MCF 10A (cell line): ENCODE measurements around the gene GGT7. TPM values are rescaled to one million over a fixed set of nuclear protein-coding genes. Genes with fewer than 3 reads are reported as not detected.
"Not testable (repeated sequence)": the region's sequence is repeated elsewhere in the genome, so short reads cannot be mapped to it uniquely, and the experiment has no call there.

Source experiments
- BruUV-seq: library from RNA; stranded (reverse); fragments of 400-500 nt; replicated peaks from 2 replicates; lab custom pipeline; 2021; lab: Mats Ljungman, UMichigan
- CTCF ChIA-PET: fragments of 300-600 bp; sonication (Branson Sonifier 250); formaldehyde crosslinking; extraction: SDS; loops from one replicate; lab custom pipeline; 2021; ENCODE audit warnings: antibody characterized with exemption, inconsistent platforms; lab: Yijun Ruan, JAX
- POLR2A ChIA-PET: fragments of 300-600, 350-650 bp; sonication (Branson Sonifier 250); formaldehyde crosslinking; extraction: SDS; loops from one replicate; lab custom pipeline; 2020; ENCODE audit warnings: antibody characterized with exemption, inconsistent platforms; lab: Yijun Ruan, JAX
- DNase-seq: peaks from one replicate; pipeline ENCODE4 v3.0.0-alpha.2; 2018; ENCODE audit not compliant: unreplicated experiment
- H3K27ac Mint-ChIP-seq: one replicate; pipeline ENCODE4 v1.8.0; 2022; ENCODE audit warnings: mild to moderate bottlenecking, low read depth, mixed read lengths; ENCODE audit not compliant: unreplicated experiment
- H3K27me3 Mint-ChIP-seq: one replicate; pipeline ENCODE4 v1.8.0; 2022; ENCODE audit warnings: mixed read lengths; ENCODE audit not compliant: insufficient read depth, unreplicated experiment
- H3K36me3 Mint-ChIP-seq: one replicate; pipeline ENCODE4 v1.8.0; 2022; ENCODE audit warnings: mild to moderate bottlenecking, moderate library complexity, mixed read lengths; ENCODE audit not compliant: insufficient read depth, unreplicated experiment
- H3K4me1 Mint-ChIP-seq: one replicate; pipeline ENCODE4 v1.8.0; 2022; ENCODE audit warnings: mixed read lengths; ENCODE audit not compliant: insufficient read depth, unreplicated experiment
- H3K4me3 Mint-ChIP-seq: one replicate; pipeline ENCODE4 v1.8.0; 2022; ENCODE audit warnings: mild to moderate bottlenecking, moderate library complexity, mixed read lengths; ENCODE audit not compliant: unreplicated experiment
- H3K9me3 Mint-ChIP-seq: one replicate; pipeline ENCODE4 v1.8.0; 2022; ENCODE audit warnings: mixed read lengths; ENCODE audit not compliant: unreplicated experiment
- CTCF ChIP-seq: fragments of 200-600 bp; IDR thresholded peaks from one replicate; pipeline ENCODE4 v1.8.0; 2022; ENCODE audit warnings: antibody characterized with exemption, mild to moderate bottlenecking; ENCODE audit not compliant: unreplicated experiment
- intact Hi-C: fragments of 100-400 bp; cut with micrococcal nuclease; formaldehyde crosslinking; loops from 2 replicates; pipeline ENCODE4 v1.14.1; 2022
- total RNA-seq: library from RNA; stranded (reverse); gene quantifications from 2 replicates; pipeline ENCODE4 v1.2.3, GENCODE V29; 2022

GGT7 gene
- total RNA-seq, 1 experiment from 2014 or later: 3.2 TPM

DNA sequence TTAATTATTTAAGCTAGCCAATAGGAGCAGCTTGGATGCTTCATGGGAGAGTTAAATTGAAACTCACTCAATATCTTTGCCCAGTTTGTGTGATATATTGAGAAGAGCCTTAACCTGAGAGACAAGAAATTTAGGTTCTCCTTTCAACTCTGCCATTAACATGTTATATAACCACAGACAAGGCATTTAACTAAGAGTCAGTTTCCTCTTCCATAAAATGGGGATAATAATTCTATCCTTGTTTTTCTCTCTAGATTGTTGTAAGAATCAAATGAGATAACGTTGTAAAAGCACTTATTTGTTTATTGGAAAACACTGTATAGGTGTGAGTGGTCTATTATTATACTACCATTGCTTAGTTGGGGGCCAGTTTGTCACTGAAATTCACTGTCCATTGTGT lies 11.6 kb upstream of the GGT7 start:
- TF ChIP-seq CTCF: no peak
- H3K36me3 Mint-ChIP-seq: peaks cover 19% of the 10 kb centered on the region
- no peak overlapping the region for H3K27ac Mint-ChIP-seq
- BruUV-seq: no TSS peak
- no peaks in the 10 kb centered on the region for H3K9me3 Mint-ChIP-seq
- CTCF ChIA-PET: interaction anchor here (0.6 to 1.3 kb wide), 3 partner anchors 10 to 216 kb away, joined by 3 to 5 read pairs (median 3); no protein-coding TSS in a partner anchor
- POLR2A ChIA-PET: interaction anchor here (1.3 to 2.2 kb wide), 2 partner anchors 12 to 23 kb away, joined by 4 to 8 read pairs; no protein-coding TSS in a partner anchor
- intact Hi-C loops: no loop called here
- no peak for DNase-seq
- H3K27me3 Mint-ChIP-seq: no peaks in the 10 kb centered on the region
- H3K4me3 Mint-ChIP-seq: no peak overlapping the region
- peaks cover 7% of the 10 kb centered on the region for H3K4me1 Mint-ChIP-seq

DNA sequence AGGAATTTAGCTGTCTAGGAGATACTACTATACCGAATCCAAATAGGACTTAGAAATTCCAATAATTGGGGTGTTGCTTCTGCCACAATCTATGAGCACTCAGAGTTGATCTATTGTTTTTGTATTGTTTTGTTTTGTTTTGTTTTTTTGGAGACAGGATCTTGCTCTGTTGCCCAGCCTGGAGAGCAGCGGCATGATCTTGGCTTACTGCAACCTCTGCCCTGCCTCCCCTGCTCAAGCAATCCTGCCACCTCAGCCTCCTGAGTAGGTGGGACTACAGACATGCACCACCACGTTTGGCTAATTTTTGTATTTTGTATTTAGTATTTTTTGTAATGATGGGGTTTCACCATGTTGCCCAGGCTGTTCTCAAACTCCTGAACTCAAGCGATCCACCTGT lies 11.2 kb upstream of the GGT7 start:
- peaks cover 11% of the 10 kb centered on the region for H3K4me1 Mint-ChIP-seq
- DNase-seq: no peak
- POLR2A ChIA-PET: interaction anchor here (0.5 to 2.2 kb wide), 4 partner anchors 13 to 60 kb away, joined by 3 to 8 read pairs (median 4); no protein-coding TSS in a partner anchor
- H3K27ac Mint-ChIP-seq: no peak overlapping the region
- no peak for TF ChIP-seq CTCF
- H3K36me3 Mint-ChIP-seq: peaks cover 18% of the 10 kb centered on the region
- intact Hi-C loops: no loop called here
- BruUV-seq: no TSS peak
- no peaks in the 10 kb centered on the region for H3K27me3 Mint-ChIP-seq
- H3K4me3 Mint-ChIP-seq: no peak overlapping the region
- no peaks in the 10 kb centered on the region for H3K9me3 Mint-ChIP-seq
- CTCF ChIA-PET: interaction anchor here (1.3 kb wide), 1 partner anchor 10 kb away, joined by 5 read pairs; no protein-coding TSS in a partner anchor

- no peaks in the 10 kb centered on the region for H3K9me3 Mint-ChIP-seq
- no TSS peak for BruUV-seq
- POLR2A ChIA-PET: interaction anchor here (0.5 to 2.2 kb wide), 5 partner anchors 13 to 73 kb away, joined by 3 to 8 read pairs (median 3); no protein-coding TSS in a partner anchor
- H3K4me1 Mint-ChIP-seq: peaks cover 12% of the 10 kb centered on the region
- no peak for DNase-seq
- CTCF ChIA-PET: interaction anchor here (1.0 to 1.6 kb wide), 2 partner anchors 9 to 51 kb away, joined by 4 to 7 read pairs; no protein-coding TSS in a partner anchor
- H3K27me3 Mint-ChIP-seq: no peaks in the 10 kb centered on the region
- no peak overlapping the region for H3K27ac Mint-ChIP-seq
- H3K4me3 Mint-ChIP-seq: no peak overlapping the region
- intact Hi-C loops: no loop called here
- H3K36me3 Mint-ChIP-seq: peaks cover 18% of the 10 kb centered on the region
- TF ChIP-seq CTCF: no peak
Measured at GRCh38 chr20:34883087-34883688, 10.5 kb upstream of the GGT7 start.

GRCh38 chr20:34881689-34882088 lies 9.0 kb upstream of the GGT7 start:
- Mint-ChIP-seq H3K4me1 (peaks cover 16% of the 10 kb centered on the region), H3K36me3 (peaks cover 14% of the 10 kb centered on the region), H3K4me3 (no peak overlapping the region), H3K27ac (no peak overlapping the region), H3K9me3 (no peaks in the 10 kb centered on the region), H3K27me3 (no peaks in the 10 kb centered on the region)
- ChIA-PET POLR2A (interaction anchor here (0.7 to 2.7 kb wide), 4 partner anchors 26 to 1865 kb away, joined by 3 to 10 read pairs (median 4); no protein-coding TSS in a partner anchor), CTCF (interaction anchor here (0.6 to 1.1 kb wide), 2 partner anchors 48 to 74 kb away, joined by 3 to 4 read pairs; partner anchors contain the start of genes GSS and MYH7B)
- TF ChIP-seq CTCF: no peak
- no TSS peak for BruUV-seq
- no peak for DNase-seq
- intact Hi-C loops: no loop called here

DNA sequence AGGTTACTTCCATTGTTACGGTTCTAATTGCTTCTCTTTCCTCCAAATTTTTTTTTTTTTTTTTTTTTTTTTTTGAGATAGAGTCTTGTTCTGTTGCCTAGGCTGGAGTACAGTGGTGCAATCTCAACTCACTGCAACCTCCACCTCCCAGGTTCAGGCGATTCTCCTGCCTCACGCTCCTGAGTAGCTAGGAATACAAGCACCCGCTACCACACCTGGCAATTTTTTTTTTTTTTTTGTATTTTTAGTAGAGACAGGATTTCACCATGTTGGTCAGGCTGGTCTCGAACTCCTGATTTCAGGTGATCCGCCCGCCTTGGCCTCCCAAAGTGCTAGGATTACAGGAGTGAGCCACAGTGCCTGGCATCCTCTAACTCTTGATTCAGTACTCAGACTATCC lies 8.3 kb upstream of the GGT7 start:
- ChIA-PET POLR2A (interaction anchor here (0.6 to 2.7 kb wide), 6 partner anchors 9 to 1785 kb away, joined by 3 to 12 read pairs (median 6); partner anchors contain the start of genes GSS and MYH7B), CTCF (interaction anchor here (0.6 to 1.1 kb wide), 4 partner anchors 36 to 303 kb away, joined by 3 to 4 read pairs (median 4); partner anchors contain the start of genes GSS and MYH7B)
- H3K9me3 Mint-ChIP-seq, H3K36me3 Mint-ChIP-seq, DNase-seq, H3K27ac Mint-ChIP-seq, H3K27me3 Mint-ChIP-seq, intact Hi-C loops, H3K4me3 Mint-ChIP-seq, BruUV-seq: not testable (repeated sequence)
- H3K4me1 Mint-ChIP-seq: peaks cover 20% of the 10 kb centered on the region
